GM21381 (cell line): ENCODE results near the gene ATP8B2.
"Not testable (repeated sequence)": the region's sequence is repeated elsewhere in the genome, so short reads cannot be mapped to it uniquely, and the experiment has no call there.

Experiments
- ATAC-seq: cut with Tn5 transposase; IDR thresholded peaks from one replicate; pipeline ENCODE4 v1.9.1; 2021; ENCODE audit warnings: mild to moderate bottlenecking, moderate library complexity; ENCODE audit not compliant: unreplicated experiment

ATP8B2 gene

DNA sequence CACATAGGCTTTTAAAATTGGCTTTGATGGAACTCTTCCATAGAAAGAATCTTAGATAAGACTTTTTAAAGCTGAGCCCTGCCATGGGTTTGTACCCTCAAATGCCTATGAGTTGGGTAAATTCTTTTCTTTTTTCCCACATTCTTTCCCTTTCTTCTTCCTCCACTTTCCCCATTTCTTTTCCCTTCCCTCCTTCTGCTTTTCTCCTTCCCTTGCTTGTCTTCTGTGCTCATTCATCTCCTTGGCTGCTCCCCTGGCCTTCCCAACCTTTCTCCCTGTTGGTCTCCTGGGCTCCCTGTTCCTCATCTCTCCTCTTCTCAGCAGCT, 3.8 kb upstream of the ATP8B2 start:
- ATAC-seq, result not testable (repeated sequence)

DNA sequence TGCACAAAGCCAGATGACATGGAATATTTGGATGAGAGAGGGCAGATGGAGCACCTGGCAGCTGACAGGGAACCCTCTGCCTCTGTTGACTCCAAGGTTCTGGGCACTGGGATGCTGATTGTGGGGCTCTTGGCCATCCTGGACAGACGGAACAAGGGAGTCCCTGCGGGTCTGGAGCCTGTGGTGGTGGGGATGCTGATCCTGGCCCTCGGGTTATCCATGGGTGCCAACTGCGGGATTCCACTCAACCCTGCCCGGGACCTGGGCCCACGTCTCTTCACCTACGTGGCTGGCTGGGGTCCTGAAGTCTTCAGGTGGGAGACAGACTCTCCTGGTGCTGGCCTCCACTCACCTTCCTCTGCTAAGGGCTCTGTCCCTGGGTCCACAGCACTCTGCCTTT, 1.8 kb upstream of the ATP8B2 start:
- no peak for ATAC-seq

DNA sequence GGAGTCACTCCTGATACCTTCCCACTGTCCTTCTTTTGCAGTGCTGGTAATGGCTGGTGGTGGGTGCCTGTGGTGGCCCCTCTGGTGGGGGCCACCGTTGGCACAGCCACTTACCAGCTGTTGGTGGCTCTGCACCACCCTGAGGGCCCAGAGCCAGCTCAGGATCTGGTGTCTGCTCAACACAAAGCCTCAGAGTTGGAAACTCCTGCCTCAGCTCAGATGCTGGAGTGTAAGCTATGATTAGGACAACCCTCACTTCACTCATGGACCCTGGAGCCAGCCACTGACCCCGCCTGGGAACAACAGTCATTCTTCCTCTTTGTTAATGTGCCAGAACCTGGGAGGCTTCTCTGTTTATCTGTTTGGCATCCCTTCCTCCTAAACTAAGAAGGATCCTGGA, 1.1 kb upstream of the ATP8B2 start:
- no peak for ATAC-seq

DNA sequence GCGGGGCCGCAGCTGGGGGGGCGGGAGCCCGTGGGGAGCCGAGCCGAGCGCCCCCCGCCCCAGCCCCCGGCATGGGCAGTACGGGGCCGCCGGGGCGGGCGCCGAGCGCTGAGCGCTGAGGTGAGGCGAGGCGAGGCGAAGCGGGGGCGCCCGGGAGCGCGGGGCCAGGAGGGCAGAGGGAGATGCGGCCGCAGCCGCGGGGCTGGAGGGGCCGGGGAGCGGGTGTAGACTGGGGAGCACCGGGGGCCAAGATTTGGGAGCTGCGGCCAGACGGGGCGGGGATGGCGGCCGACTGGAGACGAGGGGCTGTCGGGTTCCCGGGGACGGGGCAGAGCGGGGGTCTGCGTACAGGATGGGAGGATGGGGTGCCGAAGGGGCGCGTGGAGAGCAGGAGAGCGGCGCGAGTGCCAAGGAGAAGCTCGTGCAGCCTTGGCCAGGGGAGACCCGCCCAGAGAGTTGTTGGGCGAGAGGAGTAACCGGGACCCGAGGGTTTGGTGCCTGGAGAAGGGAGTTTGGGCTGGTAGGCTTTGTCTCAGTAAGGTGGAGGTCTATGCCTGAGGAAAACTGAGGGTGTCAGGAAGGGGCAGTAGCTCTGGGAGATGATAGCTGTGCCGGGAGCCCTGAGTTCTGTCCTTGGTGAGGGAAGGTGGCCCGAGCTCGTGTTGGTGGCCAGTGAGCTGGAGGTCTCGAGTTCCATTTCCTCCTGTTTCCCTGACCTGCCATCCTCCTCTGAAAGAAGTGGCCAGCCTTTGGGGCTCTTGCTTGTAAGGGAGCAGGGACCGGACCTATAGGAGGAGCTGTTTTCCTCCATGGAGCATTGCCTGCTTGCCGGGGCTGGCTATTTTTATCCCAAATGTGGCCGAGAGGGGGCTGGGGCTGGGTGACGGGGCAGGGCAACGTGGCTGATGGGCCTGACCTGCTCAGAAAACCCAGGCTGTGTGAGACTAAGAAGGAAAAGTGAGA, 539 bp downstream of the ATP8B2 start:
- ATAC-seq, result no peak

DNA sequence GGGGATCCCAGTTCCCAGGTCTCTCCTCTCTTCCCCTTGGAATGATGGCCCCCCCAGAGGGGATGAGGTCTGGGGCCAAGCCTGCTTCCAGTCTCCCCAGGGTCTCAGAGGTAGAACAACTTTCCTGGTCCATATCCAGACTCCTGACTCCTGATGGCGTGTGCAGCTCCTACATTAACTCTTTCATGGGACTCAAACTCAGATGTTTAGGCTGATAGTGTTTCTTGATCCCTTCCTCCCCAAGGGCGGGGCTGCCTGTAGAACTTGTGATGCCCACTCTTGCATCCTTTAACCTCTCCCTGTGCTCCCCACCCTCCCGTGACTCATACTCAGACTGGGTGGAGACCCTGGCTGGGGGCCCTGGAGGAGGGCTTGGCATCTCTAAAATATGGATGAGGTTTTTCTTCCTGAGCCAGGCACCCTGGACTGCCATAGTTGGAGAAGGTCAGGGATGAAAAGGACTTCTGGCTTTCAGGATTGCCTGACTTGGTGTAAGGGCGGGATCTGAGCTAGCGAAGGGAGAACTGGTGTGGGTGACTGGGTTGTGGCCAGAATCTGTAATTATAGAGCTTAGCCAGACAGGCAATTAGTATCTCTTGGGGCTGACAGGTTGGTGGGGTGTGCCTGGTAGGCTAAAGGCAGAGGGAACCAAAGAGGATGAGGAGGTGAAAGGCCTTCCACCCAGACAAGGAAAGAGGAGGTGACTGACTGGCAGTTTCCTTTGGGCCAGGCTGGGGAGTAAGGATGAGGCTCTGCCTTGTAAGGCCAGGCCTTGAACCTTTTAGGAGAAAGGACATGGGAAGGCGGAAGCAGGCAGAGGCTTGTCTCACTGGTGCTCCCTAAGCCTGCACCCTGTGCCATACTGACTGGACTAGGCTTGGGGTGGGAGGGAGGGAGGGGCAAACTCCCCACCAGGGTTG, 1.5 kb downstream of the ATP8B2 start:
- no peak for ATAC-seq

DNA sequence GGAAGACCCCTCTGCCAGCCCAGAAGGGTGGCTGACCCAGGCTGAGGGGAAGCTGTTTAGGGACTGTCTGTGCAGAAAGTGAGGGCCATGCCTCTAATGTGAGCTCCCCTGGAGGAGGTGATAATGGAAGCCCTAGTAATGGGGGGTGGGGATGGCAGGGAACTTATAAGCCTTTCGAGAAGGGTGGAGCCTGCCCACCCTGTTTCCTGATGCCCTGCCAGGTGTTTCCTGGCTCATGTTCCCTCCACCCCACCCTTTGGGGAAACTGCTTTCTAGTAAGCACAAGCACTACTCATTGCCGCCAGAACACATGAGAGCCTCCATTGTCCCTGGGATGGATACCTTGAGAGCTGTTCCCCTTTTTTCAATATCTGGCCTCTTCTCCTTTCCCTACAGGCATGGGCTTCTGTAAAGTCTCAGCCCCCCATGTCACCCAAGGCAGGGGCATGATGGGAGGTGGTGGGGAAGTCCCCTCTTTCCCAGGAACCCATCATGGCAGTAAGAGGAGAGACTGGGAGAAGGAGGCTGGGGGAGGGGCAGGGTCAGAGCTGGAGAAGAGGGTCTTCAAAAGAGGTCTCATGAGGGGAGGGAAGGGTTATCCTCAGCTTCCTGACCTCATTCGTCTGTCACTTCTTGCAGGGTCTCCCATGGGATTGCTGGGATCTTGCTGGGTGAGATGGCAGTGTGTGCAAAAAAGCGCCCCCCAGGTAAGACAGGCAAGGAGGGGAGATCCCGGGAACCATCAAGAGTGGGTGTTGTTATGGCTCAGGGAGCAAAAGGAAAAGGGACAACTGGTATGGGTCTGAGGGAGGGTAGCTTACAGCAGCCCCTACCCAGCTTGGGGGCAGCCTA, 2.4 kb downstream of the ATP8B2 start:
- ATAC-seq, result no peak

DNA sequence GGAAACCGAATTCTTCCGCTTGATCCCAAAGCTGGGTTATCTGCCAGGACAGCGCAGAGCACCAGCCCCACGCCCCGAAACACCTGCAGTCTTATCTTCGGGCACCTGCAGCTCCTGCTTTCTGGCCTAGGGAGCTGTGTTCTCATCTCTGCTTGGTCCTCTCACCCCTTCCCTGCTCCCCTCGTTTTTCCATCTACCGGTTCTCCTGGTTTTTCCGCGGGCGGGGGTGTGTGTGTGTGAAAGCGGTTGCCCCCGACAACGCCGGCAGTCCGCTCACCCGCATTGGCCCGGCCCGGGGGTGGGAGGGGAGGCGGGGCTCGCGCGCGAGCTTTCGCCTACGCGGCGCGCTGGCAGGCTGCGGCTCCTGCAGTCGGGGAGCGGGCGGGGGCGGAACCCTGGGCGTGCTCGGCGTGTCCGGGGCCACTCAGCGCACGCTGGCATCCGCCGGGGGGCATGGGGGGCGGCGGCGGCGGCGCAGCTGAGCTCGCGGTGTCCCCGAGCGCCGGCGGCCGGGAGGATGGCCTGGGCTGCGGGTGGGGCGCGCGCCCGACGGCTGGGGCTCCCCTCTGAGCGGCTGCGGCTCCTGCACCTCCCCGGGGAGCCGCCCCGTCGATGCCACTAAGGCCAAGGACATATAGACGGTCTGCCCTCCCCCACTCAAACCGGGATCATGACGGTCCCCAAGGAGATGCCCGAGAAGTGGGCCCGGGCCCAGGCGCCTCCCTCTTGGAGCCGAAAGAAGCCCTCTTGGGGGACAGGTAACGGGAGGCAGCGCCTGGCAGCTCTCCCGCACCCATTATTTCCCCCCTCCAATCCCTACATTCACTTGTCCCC, 3.2 kb downstream of the ATP8B2 start:
- ATAC-seq, result peak; percentile 35

DNA sequence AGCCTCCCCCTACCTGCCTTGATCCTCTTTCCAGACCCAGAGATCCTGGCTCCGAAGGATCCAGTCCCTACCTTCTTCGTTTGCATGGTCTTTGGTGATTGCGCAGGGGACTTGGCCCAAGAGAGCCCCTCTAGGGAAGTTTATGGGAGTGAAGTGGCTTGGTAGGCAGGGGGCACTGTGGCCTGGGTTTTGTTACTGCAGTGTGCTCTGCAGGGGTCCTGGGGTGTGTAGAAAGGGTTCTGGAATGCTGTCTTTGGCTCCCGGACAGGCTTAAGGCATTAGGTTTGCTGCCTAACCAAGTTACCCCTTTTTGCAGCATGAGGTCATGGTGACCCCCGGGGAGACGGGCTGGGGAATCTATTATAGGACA, 3.8 kb downstream of the ATP8B2 start:
- ATAC-seq, result no peak

DNA sequence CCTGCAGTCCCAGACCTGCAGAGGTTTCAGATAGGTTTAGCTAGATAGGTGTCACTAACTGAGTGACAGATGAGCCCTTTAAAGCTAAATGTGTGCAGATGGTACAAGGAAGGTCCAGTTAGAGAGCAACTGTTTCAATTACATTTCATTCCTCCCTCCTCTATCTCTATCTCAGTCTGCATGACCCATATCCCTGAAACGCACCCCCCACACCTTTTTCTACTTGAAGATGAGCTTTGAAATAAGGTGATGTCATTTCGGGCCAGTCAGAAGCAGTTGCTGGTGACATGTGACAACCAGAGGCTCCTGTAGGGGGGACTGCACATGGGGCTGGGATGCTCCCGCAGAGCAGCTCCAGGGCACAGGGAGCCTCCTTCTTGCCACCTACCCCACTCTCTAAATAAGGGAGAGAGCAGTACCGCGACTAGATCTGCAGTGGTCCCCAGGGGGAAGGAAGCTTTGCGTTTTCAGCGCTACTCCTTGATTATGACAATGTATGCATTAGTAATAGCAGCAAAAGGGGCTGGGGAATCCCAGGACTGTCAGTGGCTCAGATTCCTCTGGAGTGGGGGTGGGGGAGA, 4.3 kb downstream of the ATP8B2 start:
- no peak for ATAC-seq

DNA sequence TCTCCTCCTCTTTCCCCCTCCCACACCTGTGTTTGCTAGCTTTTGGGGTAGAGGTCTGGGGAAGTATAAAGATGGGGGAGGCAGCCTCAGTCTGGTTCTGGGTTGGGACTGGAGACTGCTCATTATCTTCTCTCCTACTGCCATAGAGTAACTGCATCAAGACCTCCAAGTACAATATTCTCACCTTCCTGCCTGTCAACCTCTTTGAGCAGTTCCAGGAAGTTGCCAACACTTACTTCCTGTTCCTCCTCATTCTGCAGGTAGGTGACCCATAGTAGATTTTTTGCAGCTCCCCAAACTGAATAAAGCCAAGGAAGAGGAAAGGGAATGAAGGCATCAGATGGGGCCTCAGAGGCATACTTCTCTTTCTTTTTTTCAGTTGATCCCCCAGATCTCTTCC, 5.3 kb downstream of the ATP8B2 start:
- ATAC-seq, result no peak

DNA sequence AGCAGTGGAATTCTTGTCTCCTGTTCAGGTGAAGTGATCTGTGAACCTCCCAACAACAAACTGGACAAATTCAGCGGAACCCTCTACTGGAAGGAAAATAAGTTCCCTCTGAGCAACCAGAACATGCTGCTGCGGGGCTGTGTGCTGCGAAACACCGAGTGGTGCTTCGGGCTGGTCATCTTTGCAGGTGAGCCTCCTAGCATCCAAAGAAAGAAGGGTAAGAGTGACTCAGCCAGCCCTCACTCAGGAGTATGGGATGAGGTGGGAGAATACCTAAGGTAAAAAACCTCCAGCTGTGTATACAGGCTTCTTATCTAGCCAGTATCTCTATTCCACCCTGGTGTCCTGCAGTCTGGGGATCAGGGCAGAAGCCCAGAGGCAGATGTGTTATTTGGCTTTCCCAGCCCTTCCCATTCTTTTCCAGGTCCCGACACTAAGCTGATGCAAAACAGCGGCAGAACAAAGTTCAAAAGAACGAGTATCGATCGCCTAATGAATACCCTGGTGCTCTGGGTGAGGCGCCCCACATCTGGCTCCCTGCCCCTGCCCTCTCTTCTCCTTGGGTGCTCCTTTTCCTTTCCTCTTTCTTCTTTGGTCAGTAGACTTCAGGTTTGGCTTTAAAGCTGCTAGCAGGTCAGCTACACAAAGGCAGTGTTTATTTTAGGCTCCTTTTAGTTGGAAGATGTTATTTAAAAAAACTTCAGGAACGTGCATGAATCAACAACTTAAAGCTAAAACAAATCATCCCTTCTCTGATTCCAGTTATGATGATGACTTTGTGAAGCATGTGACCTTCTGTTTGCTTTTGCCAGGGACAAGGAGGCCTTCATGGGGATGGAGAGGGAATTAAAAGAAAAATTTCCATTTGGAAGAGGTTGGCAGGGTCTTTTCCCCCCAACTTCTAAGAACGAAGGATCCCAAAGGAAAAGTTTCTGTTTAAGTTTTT, 9.0 kb downstream of the ATP8B2 start:
- no peak for ATAC-seq

DNA sequence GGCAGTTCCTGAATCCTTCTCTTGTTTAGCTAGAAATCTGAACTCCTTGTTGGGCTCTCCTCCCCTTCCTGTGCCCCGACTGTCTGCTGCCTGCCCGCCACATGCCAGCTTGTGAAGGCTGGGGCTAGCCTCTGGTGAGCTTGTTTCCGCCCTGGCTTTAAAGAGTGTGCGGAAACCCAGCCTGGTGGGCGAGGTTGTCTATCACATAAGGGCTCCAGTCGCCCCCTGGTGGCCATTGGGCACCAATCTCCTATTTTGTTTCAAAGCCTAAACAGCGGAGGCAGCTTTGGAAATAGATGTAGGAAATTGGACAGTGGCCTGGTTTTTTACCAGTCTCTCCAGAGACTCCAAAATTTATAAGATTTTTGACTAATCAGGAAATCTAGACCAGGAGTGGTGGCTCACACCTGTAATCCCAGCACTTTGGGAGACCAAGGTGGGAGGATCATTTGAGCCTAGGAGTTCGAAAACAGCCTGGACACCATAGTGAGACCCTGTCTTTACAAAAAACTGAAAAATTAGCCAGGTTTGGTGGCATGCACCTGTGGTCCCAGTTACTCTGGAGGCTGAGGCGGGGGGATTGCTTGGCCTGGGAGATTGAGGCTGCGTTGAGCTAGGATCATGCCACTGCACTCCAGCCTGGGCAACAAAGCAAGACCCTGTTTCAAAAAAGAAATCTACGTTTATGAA, 9.8 kb downstream of the ATP8B2 start:
- ATAC-seq, result peak; percentile 62

DNA sequence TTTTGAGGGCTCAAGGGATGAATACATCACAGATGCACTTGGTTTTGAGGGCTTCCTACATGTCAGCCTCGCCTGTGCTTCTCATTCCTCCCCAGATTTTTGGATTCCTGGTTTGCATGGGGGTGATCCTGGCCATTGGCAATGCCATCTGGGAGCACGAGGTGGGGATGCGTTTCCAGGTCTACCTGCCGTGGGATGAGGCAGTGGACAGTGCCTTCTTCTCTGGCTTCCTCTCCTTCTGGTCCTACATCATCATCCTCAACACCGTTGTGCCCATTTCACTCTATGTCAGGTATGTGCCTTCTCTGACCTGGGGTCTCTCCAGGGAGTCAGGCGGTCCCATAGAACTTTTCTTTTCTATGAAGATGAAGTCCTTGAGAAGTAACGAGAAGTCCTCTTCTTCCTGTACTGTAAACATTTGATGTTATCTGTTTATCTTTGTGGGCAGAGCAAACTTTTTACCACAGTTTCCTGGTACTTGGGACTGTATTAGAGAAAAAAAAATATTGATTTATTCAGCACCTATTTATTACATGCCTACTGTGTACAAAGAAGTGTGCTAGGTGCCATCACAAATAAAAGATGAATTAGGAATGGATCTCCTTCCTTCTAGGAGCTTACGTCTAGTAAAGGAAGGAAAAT, 12.0 kb downstream of the ATP8B2 start:
- no peak for ATAC-seq

DNA sequence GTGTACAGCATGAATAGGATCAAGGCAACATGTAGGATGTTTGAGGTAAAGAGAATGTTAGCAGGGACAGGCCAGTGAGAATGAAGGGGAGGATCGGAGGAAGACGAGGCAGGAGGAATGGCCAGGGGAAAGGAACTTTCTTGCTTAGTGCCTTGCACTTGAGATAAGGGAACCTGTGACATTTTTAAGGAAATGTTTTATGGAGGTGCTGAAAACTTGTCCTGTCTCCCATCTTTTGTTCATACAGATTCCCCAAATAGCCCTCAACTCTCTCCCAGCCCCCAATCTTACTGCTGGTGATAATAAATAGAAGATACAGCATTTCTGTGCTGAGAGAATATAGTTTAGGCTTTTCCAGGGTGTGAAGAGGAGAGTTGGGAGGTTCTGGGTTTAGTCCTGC, 13.6 kb downstream of the ATP8B2 start:
- ATAC-seq, result no peak

DNA sequence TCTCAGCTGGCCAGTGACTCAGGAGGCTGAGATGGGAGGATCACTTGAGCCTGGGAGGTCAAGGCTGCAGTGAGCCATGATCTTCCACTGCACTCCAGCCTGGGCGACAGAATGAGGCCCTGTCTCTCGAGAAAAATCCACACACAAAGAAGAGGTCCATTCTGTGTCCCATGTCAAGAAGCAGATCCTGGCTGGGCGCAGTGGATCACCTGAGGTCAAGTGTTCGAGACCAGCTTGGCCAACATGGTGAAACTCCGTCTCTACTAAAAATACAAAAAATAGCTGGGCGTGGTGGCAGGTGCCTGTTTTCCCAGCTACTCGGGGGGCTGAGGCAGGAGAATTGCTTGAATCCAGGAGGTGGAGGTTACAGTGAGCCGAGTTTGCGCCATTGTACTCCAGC, 16.0 kb downstream of the ATP8B2 start:
- ATAC-seq, result not testable (repeated sequence)

DNA sequence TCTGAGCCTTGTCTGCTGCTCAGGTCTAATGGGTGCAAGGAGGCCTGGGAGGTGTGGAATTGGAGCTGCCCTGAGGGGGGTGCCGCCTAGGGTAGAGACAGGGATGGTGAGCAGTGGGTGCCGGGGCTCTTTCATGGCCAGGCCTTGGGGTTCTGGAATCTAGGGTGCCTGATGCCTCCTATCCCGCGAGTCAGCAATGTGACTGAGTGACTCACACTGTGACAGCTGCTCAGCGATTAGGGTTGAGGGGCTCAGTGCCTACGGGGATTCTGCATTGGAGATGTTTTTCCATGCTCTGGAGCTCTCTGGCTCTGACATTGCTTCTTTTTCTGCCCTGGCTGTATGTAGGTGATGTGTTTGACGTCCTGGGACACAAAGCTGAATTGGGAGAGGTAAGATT, 16.8 kb downstream of the ATP8B2 start:
- no peak for ATAC-seq

DNA sequence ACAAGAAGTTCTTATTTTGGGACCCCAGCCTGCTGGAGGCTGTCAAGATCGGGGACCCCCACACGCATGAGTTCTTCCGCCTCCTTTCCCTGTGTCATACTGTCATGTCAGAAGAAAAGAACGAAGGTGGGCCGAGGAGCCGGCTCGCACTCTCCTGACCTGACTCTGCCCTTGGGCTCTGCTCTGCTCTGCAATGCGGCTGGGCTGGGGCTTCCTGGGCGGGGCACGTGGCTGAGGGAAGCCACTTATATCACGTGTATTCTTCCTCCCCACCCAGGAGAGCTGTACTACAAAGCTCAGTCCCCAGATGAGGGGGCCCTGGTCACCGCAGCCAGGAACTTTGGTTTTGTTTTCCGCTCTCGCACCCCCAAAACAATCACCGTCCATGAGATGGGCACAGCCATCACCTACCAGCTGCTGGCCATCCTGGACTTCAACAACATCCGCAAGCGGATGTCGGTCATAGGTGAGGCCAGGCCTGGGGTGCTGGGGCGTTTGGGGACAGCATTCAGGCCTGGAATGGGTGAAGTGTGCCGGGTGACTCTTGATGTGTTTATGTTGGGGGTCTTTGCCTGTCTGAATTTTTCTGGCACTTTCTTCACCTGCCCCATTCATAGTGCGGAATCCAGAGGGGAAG, 17.6 kb downstream of the ATP8B2 start:
- no peak for ATAC-seq
